Adrenal gland (tissue), 5 donors: ENCODE results near the gene ZG16.

Experiments
- CTCF ChIP-seq, 6 experiments: fragments of 450-650 bp in 4 of 6; fragments of 200-600 bp in 2 of 6; sonication (generic) in 1 of 6; IDR thresholded peaks; 1 replicate in 5 of 6; 2 replicates in 1 of 6; pipeline versions ENCODE4 v1.5.1 to v1.8.0; 2016 to 2021; ENCODE audit warnings: antibody characterized with exemption in 6 of 6, mild to moderate bottlenecking in 2 of 6, moderate library complexity in 1 of 6
- POLR2A ChIP-seq, 2 donors: fragments of 450-650 bp; IDR thresholded peaks; one replicate each; pipeline ENCODE4 v1.6.1; 2017; ENCODE audit warnings: antibody characterized with exemption in 2 of 2, mild to moderate bottlenecking in 2 of 2, moderate library complexity in 1 of 2
- donor health status: DM: no; HTN: no; CAD: no.

DNA sequence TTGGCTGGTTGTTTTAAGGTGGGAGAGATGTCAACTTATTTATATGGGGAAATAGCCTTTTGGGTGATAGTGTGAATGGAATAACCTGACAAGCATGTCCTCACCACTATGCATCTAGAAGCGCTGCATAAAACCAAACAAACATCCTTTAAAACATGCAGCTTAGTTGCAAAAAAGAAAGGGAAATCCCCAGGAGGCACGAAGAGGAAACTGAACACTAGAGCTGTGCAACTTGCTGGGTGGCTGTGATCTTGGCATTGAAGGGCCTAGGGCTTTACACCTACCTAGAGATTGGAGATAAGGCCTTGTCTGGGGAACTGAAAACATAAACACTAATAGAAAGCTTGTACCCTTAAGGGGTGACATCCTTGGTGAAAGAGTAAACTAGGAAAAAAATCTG, 39.5 kb upstream of the ZG16 start:
- TF ChIP-seq CTCF (IDR thresholded peaks at IDR 0.05) (no peak), POLR2A (IDR thresholded peaks at IDR 0.05) (no peak)
